Endothelial cell (in vitro differentiated cells): ENCODE measurements around the gene PRDM5. TPM values are rescaled to one million over a fixed set of nuclear protein-coding genes. Genes with fewer than 3 reads are reported as not detected.

Experiments
- DNase-seq: peaks from one replicate; pipeline ENCODE4 v3.0.0; 2021; ENCODE audit warnings: low spot score
- H3K27ac Mint-ChIP-seq: one replicate; pipeline ENCODE4 v1.8.0; 2021; ENCODE audit warnings: mixed read lengths, inconsistent platforms; ENCODE audit not compliant: unreplicated experiment
- H3K27me3 Mint-ChIP-seq: one replicate; pipeline ENCODE4 v1.8.0; 2021; ENCODE audit warnings: mild to moderate bottlenecking, moderate library complexity, mixed read lengths, inconsistent platforms; ENCODE audit not compliant: unreplicated experiment
- H3K36me3 Mint-ChIP-seq: one replicate; pipeline ENCODE4 v1.8.0; 2021; ENCODE audit warnings: mild to moderate bottlenecking, low read depth, mixed read lengths, inconsistent platforms; ENCODE audit not compliant: unreplicated experiment
- H3K4me1 Mint-ChIP-seq: one replicate; pipeline ENCODE4 v1.8.0; 2021; ENCODE audit warnings: mild to moderate bottlenecking, mixed read lengths, inconsistent platforms; ENCODE audit not compliant: unreplicated experiment
- H3K4me3 Mint-ChIP-seq: one replicate; pipeline ENCODE4 v1.8.0; 2021; ENCODE audit warnings: mild to moderate bottlenecking, mixed read lengths, inconsistent platforms; ENCODE audit not compliant: unreplicated experiment
- H3K9me3 Mint-ChIP-seq: one replicate; pipeline ENCODE4 v1.8.0; 2021; ENCODE audit warnings: mixed read lengths, inconsistent platforms; ENCODE audit not compliant: unreplicated experiment
- CTCF ChIP-seq: fragments of 200-600 bp; sonication (generic); IDR thresholded peaks from one replicate; pipeline ENCODE4 v1.5.0; 2021; ENCODE audit warnings: antibody characterized with exemption; ENCODE audit not compliant: unreplicated experiment
- total RNA-seq: library from RNA; stranded (reverse); fragmentation: NEBNext Ultra II Directional; extraction: Animal tissue kit (Norgen Biotek cat#: 25700); gene quantifications from one replicate; pipeline ENCODE4 v1.2.1, GENCODE V29; 2021; ENCODE audit not compliant: unreplicated experiment

Gene PRDM5
- total RNA-seq, 1 donor from 2014 or later: 17.0 TPM

- Mint-ChIP-seq H3K36me3 (no peaks in the 10 kb centered on the region), H3K27ac (no peak overlapping the region), H3K27me3 (no peaks in the 10 kb centered on the region), H3K4me3 (no peak overlapping the region), H3K4me1 (peaks cover 5% of the 10 kb centered on the region), H3K9me3 (no peaks in the 10 kb centered on the region)
- DNase-seq: no peak
- TF ChIP-seq CTCF: no peak
Measured at GRCh38 chr4:120692964-120693363, 229.6 kb downstream of the PRDM5 start.

GRCh38 chr4:120691536-120691935 is 231.0 kb downstream of the PRDM5 start:
- no peak overlapping the region for H3K27ac Mint-ChIP-seq
- H3K4me1 Mint-ChIP-seq: peaks cover 5% of the 10 kb centered on the region
- no peaks in the 10 kb centered on the region for H3K27me3 Mint-ChIP-seq
- H3K9me3 Mint-ChIP-seq: no peaks in the 10 kb centered on the region
- H3K36me3 Mint-ChIP-seq: no peaks in the 10 kb centered on the region
- DNase-seq: no peak
- H3K4me3 Mint-ChIP-seq: no peak overlapping the region
- no peak for TF ChIP-seq CTCF

GRCh38 chr4:120691106-120691505 is 231.4 kb downstream of the PRDM5 start:
- Mint-ChIP-seq H3K27ac (no peak overlapping the region), H3K27me3 (no peaks in the 10 kb centered on the region), H3K4me3 (no peak overlapping the region), H3K36me3 (no peaks in the 10 kb centered on the region), H3K9me3 (no peaks in the 10 kb centered on the region), H3K4me1 (peaks cover 5% of the 10 kb centered on the region)
- no peak for DNase-seq
- no peak for TF ChIP-seq CTCF

- H3K4me1 Mint-ChIP-seq: peaks cover 7% of the 10 kb centered on the region
- H3K36me3 Mint-ChIP-seq: no peaks in the 10 kb centered on the region
- no peak for TF ChIP-seq CTCF
- H3K9me3 Mint-ChIP-seq: no peaks in the 10 kb centered on the region
- no peak for DNase-seq
- no peak overlapping the region for H3K27ac Mint-ChIP-seq
- peaks cover 1% of the 10 kb centered on the region for H3K27me3 Mint-ChIP-seq
- no peak overlapping the region for H3K4me3 Mint-ChIP-seq
Measured at GRCh38 chr4:120688791-120689190, 233.7 kb downstream of the PRDM5 start.

- peaks cover 1% of the 10 kb centered on the region for H3K27me3 Mint-ChIP-seq
- no peak for DNase-seq
- H3K27ac Mint-ChIP-seq: no peak overlapping the region
- no peak overlapping the region for H3K4me3 Mint-ChIP-seq
- no peaks in the 10 kb centered on the region for H3K36me3 Mint-ChIP-seq
- no peak for TF ChIP-seq CTCF
- H3K4me1 Mint-ChIP-seq: peaks cover 9% of the 10 kb centered on the region
- no peaks in the 10 kb centered on the region for H3K9me3 Mint-ChIP-seq
Measured at GRCh38 chr4:120685756-120686278, 236.7 kb downstream of the PRDM5 start.
